Thoracic aorta (tissue), 2 donors: Measurements from ENCODE around the gene PLA2G4A. TPM values are rescaled to one million over a fixed set of nuclear protein-coding genes. Genes with fewer than 3 reads are reported as not detected.

ENCODE experiments used
- ATAC-seq: fragments of 150-250 bp; one replicate; pipeline ENCODE4 v1.8.0; 2017; ENCODE audit warnings: low read depth; ENCODE audit not compliant: insufficient number of reproducible peaks, low FRiP score
- DNase-seq: peaks from one replicate; pipeline ENCODE4 v3.0.0-alpha.2; 2020; ENCODE audit warnings: low spot score
- H3K27ac ChIP-seq, 2 donors: fragments of 200-600 bp; sonication (generic); 1 replicate in 1 of 2; 2 replicates in 1 of 2; pipeline ENCODE4 v1.5.1; 2016; ENCODE audit warnings: mild to moderate bottlenecking in 2 of 2, moderate library complexity in 2 of 2
- H3K27me3 ChIP-seq: fragments of 200-600 bp; sonication (generic); replicated peaks from 2 replicates; pipeline ENCODE4 v1.6.0; 2016; ENCODE audit warnings: mild to moderate bottlenecking; ENCODE audit not compliant: insufficient read depth
- H3K36me3 ChIP-seq: fragments of 200-600 bp; sonication (generic); one replicate; pipeline ENCODE4 v1.5.1; 2016
- H3K4me1 ChIP-seq, 2 donors: fragments of 200-600 bp; sonication (generic); 1 replicate in 1 of 2; 2 replicates in 1 of 2; pipeline versions ENCODE4 v1.5.1 to v1.6.0; 2016; ENCODE audit warnings: low read depth in 2 of 2, mild to moderate bottlenecking in 1 of 2; ENCODE audit not compliant: control insufficient read depth in 1 of 2
- H3K4me3 ChIP-seq: fragments of 200-600 bp; sonication (generic); 2 replicates; pipeline ENCODE4 v1.5.1; 2016; ENCODE audit warnings: mild to moderate bottlenecking
- H3K9me3 ChIP-seq: fragments of 200-600 bp; sonication (generic); 2 replicates; pipeline ENCODE4 v1.5.1; 2016
- total RNA-seq, 2 donors: library from RNA; depleted of rRNA; stranded (reverse); fragments of >200 nt; gene quantifications; one replicate each; pipeline versions ENCODE4 v1.1.0 to v1.2.3, GENCODE V29; 2016
- TF ChIP-seq, protein P1 (sequence below): fragments of 200-600 bp; sonication (generic); IDR thresholded peaks from one replicate; pipeline ENCODE4 v1.5.1; 2019; ENCODE audit warnings: antibody characterized with exemption

PLA2G4A gene
- total RNA-seq, 2 donors from 2014 or later, result 5.2 to 8.8 TPM

GRCh38 chr1:186966456-186966855 lies 137.7 kb downstream of the PLA2G4A start:
- H3K9me3 ChIP-seq, result no peaks in the 10 kb centered on the region

GRCh38 chr1:186967656-186968394 lies 139.1 kb downstream of the PLA2G4A start:
- TF ChIP-seq, protein P1, sequence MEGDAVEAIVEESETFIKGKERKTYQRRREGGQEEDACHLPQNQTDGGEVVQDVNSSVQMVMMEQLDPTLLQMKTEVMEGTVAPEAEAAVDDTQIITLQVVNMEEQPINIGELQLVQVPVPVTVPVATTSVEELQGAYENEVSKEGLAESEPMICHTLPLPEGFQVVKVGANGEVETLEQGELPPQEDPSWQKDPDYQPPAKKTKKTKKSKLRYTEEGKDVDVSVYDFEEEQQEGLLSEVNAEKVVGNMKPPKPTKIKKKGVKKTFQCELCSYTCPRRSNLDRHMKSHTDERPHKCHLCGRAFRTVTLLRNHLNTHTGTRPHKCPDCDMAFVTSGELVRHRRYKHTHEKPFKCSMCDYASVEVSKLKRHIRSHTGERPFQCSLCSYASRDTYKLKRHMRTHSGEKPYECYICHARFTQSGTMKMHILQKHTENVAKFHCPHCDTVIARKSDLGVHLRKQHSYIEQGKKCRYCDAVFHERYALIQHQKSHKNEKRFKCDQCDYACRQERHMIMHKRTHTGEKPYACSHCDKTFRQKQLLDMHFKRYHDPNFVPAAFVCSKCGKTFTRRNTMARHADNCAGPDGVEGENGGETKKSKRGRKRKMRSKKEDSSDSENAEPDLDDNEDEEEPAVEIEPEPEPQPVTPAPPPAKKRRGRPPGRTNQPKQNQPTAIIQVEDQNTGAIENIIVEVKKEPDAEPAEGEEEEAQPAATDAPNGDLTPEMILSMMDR, result no peak
- ATAC-seq (no peak), DNase-seq (no peak)
- Histone ChIP-seq H3K27ac (no peak overlapping the region), H3K27me3 (no peaks in the 10 kb centered on the region), H3K9me3 (no peaks in the 10 kb centered on the region), H3K4me1 (no peaks in the 10 kb centered on the region), H3K4me3 (no peak overlapping the region), H3K36me3 (peaks cover 3% of the 10 kb centered on the region)

More at GRCh38 chr1:186966456-186966855, 137.7 kb downstream of the PLA2G4A start:
- no peak for DNase-seq
- Histone ChIP-seq H3K27me3 (no peaks in the 10 kb centered on the region), H3K4me1 (no peaks in the 10 kb centered on the region), H3K27ac (no peak overlapping the region), H3K36me3 (peaks cover 3% of the 10 kb centered on the region), H3K4me3 (no peak overlapping the region)
- TF ChIP-seq, protein P1, result no peak
- ATAC-seq, result no peak

DNA sequence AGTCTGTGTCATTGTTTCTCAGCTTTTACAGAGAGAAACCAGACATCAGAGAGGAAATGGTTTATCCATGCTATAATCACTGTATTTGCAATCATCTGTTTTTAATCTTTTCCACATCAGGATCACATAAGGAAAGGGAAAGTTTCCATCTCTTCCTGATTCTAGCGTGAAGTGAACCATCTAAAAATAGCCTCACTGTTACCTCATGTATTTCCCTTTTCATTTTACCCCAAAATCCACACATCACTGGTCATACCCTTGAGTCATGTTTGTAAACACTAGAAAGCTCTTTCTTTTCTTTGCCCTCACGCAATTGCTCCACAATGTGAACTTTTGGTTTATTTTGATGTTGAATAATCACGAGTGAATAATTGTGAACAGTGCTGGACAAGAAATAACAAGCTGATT lies 146.0 kb downstream of the PLA2G4A start:
- H3K4me1 ChIP-seq, result no peaks in the 10 kb centered on the region
- H3K27ac ChIP-seq, result no peak overlapping the region
- no peaks in the 10 kb centered on the region for H3K36me3 ChIP-seq
- no peaks in the 10 kb centered on the region for H3K9me3 ChIP-seq
- peak; percentile 43 for ATAC-seq
- H3K4me3 ChIP-seq, result peak overlapping the region; percentile 4
- H3K27me3 ChIP-seq, result no peaks in the 10 kb centered on the region
- no peak for DNase-seq
- TF ChIP-seq, protein P1, result no peak

GRCh38 chr1:186975220-186975619 lies 146.5 kb downstream of the PLA2G4A start:
- Histone ChIP-seq H3K4me3 (peak overlapping the region; percentile 4), H3K36me3 (no peaks in the 10 kb centered on the region), H3K4me1 (no peaks in the 10 kb centered on the region), H3K27ac (no peak overlapping the region), H3K9me3 (no peaks in the 10 kb centered on the region), H3K27me3 (no peaks in the 10 kb centered on the region)
- ATAC-seq (no peak), DNase-seq (no peak)
- TF ChIP-seq, protein P1, result no peak

DNA sequence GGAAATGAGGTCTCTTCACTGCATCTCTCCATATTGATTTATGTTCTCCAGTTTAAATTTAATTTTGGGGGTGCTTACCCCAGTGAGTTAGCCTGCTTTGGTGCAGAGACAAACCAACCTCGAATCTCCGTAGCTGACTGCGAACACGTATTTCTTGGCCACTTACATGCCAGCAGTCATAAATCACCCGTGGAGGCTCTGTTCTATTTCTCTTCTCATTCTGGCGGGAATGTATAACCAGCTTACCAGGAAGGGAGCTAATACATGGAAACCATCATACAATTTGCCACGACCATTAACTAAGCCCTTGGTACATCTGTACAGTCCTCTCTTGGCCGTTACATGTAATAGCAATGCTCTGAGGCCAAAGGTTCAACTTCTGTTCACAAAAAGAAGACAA lies 148.0 kb downstream of the PLA2G4A start:
- H3K27me3 ChIP-seq, result no peaks in the 10 kb centered on the region
- TF ChIP-seq, protein P1, result no peak
- no peak for DNase-seq
- no peak overlapping the region for H3K4me3 ChIP-seq
- H3K9me3 ChIP-seq, result no peaks in the 10 kb centered on the region
- ATAC-seq, result no peak
- H3K4me1 ChIP-seq, result no peaks in the 10 kb centered on the region
- no peaks in the 10 kb centered on the region for H3K36me3 ChIP-seq
- H3K27ac ChIP-seq, result no peak overlapping the region
